Limb (tissue), 2 donors: Measurements from ENCODE around the gene TBX1.
"Not testable (repeated sequence)": the region's sequence is repeated elsewhere in the genome, so short reads cannot be mapped to it uniquely, and the experiment has no call there.

ENCODE experiments used
- DNase-seq, 2 donors: peaks; one replicate each; pipeline ENCODE4 v3.0.0-alpha.2; 2016; ENCODE audit errors: extremely low spot score in 2 of 2

TBX1 gene

DNA sequence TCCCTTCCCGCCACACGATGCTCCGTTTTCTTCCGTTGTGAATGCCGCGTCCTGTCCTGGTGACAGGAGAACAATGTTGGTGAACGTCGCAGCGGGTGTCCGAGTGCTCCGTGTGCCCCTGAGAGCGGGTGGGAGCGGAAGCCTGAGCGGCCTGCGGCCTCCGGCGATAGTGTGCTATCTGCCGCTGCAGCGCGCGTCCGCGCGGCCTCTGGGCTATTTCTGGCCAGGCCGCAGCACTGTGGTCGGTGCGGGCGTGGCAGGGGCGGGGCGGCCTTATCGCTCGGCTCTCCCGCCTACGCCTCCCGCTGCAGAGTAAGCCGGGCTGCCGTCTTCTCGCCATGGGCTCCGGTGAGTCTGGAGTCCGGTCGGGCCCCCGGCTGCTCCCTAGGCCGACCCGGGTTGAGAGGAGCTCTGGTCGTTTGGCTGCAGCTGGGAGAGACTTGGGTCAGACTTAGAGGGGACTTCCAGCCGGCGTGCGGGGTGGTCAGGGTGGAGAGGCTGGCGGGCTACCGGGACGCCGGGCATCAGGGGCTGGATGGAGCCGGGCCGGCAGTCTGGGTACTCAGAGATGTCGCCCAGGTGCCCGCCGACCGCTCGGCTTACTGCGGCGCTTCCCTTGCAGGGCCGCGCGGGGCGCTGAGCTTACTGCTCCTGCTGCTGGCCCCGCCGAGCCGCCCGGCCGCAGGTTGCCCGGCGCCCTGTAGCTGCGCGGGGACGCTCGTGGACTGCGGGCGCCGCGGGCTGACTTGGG lies 37.2 kb upstream of the TBX1 start, which contains the start of gene GP1BB:
GP1BB (plus strand) TSS at position 308 of the 751 bp plus-strand sequence; CDS start at position 339, 31 bp downstream.
- DNase-seq: peak in 1 of 2 donors; percentile 60

DNA sequence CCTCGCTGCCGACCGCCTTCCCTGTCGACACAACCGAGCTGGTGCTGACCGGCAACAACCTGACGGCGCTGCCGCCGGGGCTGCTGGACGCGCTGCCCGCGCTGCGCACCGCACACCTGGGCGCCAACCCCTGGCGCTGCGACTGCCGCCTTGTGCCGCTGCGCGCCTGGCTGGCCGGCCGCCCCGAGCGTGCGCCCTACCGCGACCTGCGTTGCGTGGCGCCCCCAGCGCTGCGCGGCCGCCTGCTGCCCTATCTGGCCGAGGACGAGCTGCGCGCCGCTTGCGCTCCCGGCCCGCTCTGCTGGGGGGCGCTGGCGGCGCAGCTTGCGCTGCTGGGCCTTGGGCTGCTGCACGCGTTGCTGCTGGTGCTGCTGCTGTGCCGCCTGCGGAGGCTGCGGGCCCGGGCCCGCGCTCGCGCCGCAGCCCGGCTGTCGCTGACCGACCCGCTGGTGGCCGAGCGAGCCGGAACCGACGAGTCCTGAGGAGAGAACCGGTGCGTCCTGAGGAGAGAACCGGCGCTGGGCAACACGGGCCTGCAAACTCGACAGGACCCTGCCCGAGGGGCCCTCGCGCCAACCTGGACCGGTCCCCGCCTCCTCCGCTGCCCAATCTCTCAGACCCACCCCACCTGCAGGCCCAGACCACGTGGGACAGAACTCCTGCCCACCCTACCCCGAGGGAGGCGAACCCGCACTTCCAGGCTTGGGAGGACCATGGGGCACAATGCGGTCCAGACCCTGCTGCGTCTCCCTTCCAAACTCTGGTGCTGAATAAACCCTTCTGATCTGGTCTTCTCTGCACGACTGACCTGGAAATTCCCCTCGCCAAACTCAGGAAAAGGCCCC lies 36.4 kb upstream of the TBX1 start:
- peak in 1 of 2 donors; percentile 72 for DNase-seq

DNA sequence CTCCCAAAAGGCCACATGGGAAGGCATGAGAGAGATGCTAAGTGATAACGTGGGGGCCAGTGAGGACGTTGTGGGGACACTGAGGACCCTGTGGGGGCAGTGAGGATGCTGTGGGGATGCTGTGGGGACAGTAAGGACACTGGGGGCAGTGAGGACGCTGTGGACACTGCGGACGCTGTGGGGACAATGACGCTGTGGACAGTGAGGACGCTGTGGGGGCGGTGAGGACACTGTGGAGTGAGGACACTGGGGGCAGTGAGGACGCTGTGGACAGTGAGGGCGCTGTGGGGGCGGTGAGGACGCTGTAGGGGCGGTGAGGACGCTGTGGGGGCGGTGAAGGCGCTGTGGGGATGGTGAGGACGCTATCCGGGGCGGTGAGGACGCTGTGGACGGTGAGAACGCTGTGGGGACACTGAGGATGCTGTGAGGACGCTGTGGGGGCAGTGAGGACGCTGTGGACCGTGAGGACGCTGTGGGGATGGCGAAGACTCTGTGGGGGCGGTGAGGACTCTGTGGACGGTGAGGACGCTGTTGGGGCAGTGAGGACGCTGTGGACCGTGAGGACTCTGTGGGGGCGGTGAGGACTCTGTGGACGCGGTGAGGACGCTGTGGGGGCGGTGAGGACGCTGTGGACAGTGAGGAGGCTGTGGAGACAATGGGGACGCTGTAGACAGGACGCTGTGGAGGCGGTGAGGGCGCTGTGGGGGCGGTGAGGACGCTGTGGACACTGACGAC lies 35.5 kb upstream of the TBX1 start:
- DNase-seq: no peak

DNA sequence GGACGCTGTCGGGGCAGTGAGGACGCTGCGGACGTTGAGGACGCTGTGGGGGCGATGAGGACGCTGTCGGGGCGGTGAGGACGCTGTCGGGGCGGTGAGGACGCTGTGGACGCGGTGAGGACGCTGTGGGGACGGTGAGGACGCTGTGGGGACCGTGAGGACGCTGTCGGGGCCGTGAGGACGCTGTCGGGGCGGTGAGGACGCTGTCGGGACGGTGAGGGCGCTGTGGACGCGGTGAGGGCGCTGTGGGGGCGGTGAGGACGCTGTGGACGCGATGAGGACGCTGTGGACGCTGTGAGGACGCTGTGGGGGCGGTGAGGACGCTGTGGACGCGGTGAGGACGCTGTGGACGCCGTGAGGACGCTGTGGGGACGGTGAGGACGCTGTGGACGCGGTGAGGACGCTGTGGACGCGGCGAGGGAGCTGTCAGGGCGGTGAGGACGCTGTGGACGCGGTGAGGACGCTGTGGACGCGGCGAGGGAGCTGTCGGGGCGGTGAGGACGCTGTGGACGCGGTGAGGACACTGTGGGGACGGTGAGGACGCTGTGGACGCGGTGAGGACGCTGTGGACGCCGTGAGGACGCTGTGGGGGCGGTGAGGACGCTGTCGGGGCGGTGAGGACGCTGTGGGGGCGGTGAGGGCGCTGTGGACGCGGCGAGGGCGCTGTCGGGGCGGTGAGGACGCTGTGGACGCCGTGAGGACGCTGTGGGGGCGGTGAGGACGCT lies 34.4 kb upstream of the TBX1 start:
- DNase-seq: not testable (repeated sequence)

DNA sequence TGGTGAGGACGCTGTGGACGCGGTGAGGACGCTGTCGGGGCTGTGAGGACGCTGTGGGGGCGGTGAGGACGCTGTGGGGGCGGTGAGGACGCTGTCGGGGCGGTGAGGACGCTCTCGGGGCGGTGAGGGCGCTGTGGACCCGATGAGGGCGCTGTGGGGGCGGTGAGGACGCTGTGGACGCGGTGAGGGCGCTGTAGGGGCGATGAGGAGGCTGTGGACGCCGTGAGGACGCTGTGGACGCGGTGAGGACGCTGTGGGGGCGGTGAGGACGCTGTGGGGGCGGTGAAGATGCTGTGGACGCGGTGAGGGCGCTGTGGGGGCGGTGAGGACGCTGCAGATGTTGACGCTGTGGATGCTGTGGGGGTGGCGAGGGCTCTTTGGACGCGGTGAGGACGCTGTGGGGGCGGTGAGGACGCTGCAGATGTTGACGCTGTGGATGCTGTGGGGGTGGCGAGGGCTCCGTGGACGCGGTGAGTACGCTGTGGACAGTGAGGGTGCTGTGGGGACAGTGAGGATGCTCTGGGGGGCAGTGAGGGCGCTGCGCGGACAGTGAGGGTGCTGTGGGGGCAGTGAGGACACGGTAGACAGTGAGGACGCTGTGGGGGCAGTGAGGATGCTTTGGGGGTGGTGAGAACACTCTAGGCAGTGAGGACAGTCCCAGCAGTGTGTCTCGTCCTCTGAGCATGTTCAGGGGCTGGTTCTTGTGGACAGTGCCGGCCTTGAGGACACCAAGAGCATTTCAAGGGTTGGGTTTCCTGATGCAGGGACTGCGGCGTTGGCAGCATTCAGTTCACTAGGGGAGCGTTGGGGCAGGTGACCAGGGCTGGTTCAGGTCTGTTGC lies 33.0 kb upstream of the TBX1 start:
- no peak for DNase-seq

DNA sequence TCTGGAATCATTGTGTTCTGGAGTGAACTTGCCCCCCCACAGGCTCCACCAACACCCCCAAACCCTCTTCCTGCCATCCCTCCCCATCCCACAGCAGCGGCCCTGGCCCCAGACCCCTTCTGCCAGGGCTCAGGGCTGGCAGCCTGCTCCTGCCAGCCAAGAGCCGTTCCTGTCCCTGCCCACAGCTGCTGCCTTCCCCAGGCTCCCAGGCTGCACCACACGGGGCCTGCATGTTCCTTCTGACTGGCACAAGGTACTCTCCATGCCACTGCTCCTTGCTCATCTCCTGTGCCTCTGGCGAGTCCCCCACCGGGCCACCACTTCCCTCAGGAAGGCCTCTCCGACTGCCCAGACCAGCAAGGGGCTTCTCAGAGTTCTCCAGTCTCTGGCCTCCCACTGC lies 32.3 kb upstream of the TBX1 start:
- no peak for DNase-seq

DNA sequence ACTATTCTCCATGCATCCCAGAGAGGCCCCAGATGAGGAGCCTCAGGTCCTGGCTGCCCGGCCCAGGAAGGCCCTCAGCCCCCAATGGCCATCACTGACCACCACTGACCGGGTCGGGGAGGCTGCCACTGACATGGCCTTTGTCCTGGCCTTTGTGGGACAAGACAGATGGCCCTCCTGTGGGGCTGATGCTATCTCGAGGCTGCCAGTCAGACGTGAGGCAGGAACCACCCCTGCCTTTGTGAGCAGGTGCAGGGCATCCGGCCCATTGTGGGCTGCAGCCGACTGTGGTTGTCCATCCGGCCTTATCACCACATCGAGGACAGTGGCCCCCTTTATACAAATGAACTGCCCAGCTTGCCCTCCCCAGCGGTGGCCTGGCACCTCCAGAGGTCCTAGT lies 31.7 kb upstream of the TBX1 start:
- DNase-seq: no peak

DNA sequence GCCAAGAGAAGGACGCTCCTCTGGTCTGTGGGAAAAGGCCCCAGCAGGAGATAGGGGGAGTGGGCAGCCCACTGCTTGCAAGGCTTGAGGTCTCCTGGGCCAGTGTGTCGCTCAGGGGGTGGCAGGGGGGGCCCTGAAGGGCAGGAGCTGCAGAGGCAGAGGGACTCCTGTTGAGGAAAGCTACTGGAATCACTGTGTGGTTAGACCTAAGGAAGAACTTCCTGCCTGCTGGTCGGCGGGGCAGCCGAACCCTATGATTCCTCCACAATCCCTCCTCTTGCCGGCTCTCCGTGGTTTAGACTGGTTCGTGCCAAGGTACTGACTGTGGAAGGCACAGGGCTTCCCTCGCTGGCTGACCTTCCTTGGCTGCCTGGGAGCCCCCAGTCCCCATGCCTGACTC lies 31.1 kb upstream of the TBX1 start:
- no peak for DNase-seq

DNA sequence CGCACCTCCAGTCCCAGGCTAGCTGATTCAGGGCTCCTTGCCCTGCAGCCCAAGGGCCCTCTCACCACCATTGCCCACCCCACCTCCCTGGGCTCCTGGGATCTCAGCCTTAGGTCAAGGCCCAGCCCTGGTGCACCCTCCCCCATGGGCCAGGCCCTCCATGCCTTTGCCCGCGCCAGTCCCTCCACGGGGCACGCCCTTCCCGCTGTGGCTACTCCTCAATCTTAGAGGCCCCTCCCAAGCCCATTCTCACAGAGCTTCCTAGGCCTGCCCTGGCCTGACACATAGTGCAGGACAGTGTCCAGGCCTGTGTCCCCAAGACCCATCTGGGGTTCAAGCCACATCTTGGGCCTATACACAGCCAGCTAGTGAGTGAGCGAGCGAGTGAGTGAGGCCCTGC lies 30.4 kb upstream of the TBX1 start:
- peak in 1 of 2 donors; percentile 50 for DNase-seq

DNA sequence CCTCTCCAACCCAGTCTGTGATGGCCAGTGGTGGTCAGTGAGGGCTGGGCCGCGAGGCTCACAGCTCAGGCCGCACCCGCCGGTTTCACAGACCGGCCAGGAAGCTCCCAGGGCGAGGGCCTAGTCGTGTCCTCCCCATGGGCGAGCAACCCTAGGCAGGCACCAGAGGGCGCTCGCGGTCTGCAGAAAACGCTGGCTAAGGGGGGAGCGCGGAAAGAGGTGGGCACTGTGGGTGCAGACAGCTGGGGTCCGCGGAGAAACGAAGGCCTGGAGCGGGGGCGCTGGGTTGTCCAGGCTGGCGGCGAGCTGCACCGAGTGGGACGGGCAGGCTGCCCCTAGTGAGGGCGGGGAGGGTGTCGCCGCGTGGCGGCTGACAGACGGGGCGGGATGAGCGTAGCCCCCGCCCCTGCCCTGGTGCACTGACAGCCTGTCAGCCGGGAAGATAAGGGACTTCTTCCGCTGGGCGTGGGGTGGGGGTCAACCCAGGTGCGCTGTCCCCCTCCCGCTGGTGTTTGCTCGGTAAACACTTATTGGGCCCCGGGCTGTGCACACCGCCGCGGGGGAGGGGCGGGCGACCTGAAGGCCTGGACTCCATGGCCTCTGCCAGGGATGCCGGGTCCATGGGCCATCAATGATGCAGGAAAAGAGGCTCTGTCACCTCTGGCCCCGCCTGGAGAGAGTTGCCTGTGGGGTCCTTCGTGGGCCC lies 29.8 kb upstream of the TBX1 start:
- peak; percentile 72 to 94 for DNase-seq

DNA sequence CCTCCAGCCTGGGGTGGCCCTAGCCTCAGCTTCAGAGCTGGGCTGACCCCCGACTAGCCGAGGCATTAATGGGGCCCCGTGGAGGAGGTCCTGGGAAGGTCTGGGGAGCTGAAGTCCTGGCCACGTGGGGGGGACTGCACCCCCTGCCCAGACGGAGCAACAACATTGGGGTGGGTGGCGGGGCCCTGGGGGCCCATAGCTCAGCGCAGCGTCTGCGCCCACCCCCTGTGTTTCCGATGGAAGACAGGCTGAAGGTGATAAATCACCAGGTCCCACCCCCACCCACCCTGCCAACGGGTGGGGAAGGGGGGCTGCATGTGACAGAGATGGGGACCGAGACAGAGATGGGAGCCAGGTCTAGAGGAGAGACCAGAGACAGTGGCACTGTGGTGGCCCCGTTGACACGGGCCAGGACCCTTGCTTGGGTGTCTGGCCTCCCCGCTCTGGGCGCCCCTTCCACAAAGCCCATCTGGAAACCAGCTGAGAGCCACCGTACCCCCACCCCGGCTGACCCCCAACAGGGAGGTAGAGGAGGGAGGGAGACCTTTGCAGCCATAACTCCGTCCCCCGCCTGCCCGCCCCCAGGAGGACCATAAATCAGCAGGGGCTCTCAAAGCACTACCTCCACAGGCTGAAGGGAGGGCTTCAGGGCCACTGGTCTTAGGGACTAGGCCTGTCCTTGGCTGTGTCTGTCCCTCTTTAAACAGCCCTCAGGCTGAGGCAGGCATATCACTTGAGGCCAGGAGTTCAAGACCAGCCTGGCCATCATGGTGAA lies 29.0 kb upstream of the TBX1 start:
- DNase-seq: no peak

DNA sequence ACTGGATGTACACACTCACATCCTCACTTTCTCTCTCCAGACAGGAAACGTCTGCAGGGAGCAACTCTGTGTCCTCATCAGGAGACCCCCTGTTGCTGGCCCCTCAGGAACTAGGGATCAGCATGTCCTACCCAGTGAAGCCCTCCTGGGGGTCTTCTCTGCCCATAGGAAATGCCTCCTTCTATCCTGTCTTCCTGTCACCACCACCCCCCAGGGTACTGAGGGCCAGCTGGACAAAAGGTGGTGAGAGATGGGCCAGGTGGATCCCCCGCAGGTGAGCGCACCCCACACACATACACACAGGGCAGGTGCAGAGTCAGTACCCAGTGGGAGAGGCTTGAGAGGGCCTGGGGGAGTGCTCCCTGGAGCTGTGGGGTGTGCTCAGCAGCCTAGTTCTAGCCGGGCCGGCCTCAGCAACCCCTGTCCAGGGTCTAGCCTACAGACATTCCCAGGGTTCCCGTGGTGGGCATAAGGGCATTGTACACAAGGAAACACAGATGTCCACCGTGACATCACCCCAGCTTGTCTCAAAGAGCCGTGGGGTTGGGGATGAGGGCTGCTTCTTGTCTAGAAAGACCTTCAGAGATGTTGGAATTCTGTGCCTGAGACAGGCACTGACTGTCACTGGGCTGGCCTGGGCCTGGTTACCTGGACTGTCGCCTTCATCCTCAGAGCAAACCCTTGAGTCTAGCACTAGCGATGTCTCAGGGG lies 28.0 kb upstream of the TBX1 start:
- DNase-seq: no peak

DNA sequence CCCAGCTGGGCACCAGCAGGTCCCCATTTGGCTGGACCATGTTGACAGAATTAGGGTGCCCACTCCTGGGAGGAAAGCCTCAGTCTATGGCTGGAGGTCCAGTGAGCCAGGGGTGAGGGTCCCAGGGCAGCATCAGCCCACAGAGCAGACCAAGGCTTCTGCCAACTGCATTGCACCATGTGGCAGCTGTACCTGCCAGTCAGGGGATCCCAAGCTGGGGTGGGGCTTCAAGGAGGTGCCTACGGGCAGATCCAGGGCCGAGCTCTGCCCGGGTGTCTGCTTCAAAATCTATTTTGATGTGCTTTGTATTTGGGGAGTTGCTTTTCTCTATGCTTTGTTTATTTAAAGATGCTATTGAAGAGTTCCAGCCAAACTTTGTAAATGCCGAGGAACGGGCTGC lies 26.8 kb upstream of the TBX1 start:
- no peak for DNase-seq

DNA sequence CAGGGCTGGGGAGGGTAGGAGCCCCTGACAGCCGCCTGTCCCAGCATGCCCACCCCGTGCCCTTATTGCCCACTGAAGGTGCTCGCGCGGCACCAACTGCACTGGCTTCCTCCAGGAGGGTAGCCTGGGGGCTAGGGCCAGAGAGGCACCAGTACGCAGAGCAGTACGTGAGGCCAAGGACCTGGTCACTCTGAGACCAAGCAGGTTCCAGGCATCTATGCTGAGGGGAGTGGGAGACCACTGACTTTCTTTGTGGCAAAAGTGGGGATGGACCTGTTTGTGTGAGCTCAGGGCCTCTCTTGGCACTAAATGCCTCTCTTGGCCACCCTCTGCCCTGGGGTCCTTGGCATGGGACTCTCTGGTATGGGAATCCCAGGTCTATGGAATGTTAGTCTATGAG lies 26.4 kb upstream of the TBX1 start:
- no peak for DNase-seq

DNA sequence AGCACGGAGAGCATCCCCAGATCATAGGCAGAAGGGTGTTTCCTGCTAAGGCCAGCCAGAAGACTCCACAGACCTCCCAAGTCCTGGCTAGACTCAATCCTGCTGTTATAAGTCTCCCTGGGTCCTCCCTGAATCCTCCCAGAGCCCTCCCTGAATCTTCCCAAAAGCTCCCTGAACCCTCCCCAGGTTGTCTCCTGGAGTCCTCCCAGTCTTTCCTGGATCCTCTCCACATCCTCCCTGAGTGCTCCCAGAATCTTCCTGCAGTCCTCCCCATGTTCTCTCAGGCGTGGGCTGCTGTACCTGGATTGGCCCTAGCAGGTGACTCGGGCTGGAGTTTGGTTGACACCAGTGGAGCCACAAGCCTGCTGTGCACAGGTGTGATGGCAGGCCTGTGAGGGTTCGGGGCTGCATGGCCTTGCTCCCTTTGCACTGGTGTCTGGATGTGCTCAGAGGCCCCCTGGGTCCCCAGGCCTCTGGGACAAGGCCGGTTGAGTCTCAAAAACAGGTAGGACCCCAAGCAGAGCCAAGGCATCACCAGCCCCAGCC lies 25.7 kb upstream of the TBX1 start:
- no peak for DNase-seq

DNA sequence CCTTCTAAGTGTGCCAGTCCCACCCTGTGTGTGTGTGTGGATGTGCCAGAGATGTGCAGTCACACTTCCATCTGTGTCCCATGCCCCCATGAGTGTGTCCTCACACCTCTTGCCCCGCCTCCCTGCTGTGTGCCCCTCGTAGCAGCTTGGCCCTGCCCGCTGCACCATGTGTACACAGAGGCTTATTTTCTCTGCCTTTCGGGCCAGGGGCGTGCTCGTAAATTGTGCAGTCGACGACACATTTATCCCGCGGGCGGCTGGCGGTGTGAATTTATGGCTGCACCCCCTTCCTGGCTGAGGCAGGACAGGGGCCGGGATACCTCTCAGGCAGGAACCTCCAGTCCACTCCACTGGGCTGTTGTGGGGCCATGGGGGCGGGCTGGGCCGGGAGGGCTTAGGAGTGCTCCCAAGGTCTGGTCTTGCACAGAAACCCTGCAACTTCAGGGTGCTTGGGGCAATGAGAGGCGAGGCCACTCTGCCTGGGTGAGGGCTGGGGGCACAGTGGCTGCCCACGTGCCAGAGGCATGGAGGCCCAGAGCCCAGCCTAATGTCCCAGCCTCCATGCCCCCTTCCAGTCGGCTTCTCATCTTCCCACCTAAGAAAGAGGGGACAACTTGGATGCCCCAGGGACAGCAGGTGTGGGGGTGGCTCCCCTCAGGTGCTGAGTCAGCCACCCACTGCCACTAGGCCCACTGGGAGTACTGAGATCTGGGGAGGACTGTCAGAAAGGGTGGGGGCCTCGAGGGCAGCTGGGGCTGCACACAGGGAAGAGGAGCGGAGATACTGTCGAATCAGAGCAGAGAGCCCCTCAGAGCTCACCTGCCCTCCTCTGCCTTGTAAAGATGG lies 24.7 kb upstream of the TBX1 start:
- DNase-seq: no peak
